Measurements from ENCODE around the gene RB1. TPM values are rescaled to one million over a fixed set of nuclear protein-coding genes. Genes with fewer than 3 reads are reported as not detected.

RB1 gene
- total RNA-seq, 3 donors from 2014 or later (not counting 1 experiment from before 2014, with no cell fraction given): 25.5 to 28.3 (median 26.9) TPM

- H3K27ac ChIP-seq (ENCODE audit: low read length): no peak overlapping the region
- WGBS (ENCODE audit: insufficient coverage): no CpG with 5 or more reads among the region's 1 CpG
Measured at GRCh38 chr13:48494874-48495273, 191.3 kb downstream of the RB1 start.

GRCh38 chr13:48496271-48497161, 193.0 kb downstream of the RB1 start:
- no peaks in the 10 kb centered on the region for H3K27me3 ChIP-seq (ENCODE audit: control insufficient read depth, insufficient read depth, low read length)
- peaks cover 64% of the 10 kb centered on the region for H3K4me1 ChIP-seq (ENCODE audit: control insufficient read depth, insufficient read depth, low read length)
- Mint-ChIP-seq H3K27ac (peak overlapping the region; percentile 69 to 90), H3K36me3 (no peaks in the 10 kb centered on the region), H3K9me3 (no peaks in the 10 kb centered on the region), H3K27me3 (ENCODE audit: low read depth in 2 of 2) (no peaks in the 10 kb centered on the region), H3K4me3 (peak overlapping the region; percentile 80), H3K4me1 (peaks cover 47 to 52% of the 10 kb centered on the region in 2 donors)
- DNase-seq (peak; percentile 41 to 63), ATAC-seq (peak in 1 of 3 donors; percentile 37)
- no peaks in the 10 kb centered on the region for H3K9me3 ChIP-seq (ENCODE audit: control insufficient read depth, insufficient read depth, low read length)
- intact Hi-C loops (cut with micrococcal nuclease): loop anchor here (10.0 kb wide), 1 partner anchor 262 kb away; the partner anchor contains the start of gene ITM2B
- H3K36me3 ChIP-seq (ENCODE audit: control insufficient read depth, insufficient read depth, low read length): no peaks in the 10 kb centered on the region
- H3K27ac ChIP-seq (ENCODE audit: low read length): peak overlapping the region; percentile 32
- 46% methylated on average over 4 of the region's 7 CpGs for WGBS (ENCODE audit: insufficient coverage)
- no peak for TF ChIP-seq CTCF (IDR thresholded peaks at IDR 0.05)
- no peak overlapping the region for H3K4me3 ChIP-seq (ENCODE audit: low read length)

More at GRCh38 chr13:48494874-48495273, 191.3 kb downstream of the RB1 start:
- no peaks in the 10 kb centered on the region for H3K9me3 Mint-ChIP-seq
- H3K27ac Mint-ChIP-seq: no peak overlapping the region
- Histone ChIP-seq H3K9me3 (ENCODE audit: control insufficient read depth, insufficient read depth, low read length) (no peaks in the 10 kb centered on the region), H3K4me1 (ENCODE audit: control insufficient read depth, insufficient read depth, low read length) (peaks cover 61% of the 10 kb centered on the region), H3K27me3 (ENCODE audit: control insufficient read depth, insufficient read depth, low read length) (no peaks in the 10 kb centered on the region), H3K36me3 (ENCODE audit: control insufficient read depth, insufficient read depth, low read length) (no peaks in the 10 kb centered on the region), H3K4me3 (ENCODE audit: low read length) (no peak overlapping the region)
- H3K36me3 Mint-ChIP-seq: no peaks in the 10 kb centered on the region
- TF ChIP-seq CTCF (IDR thresholded peaks at IDR 0.05): no peak
- H3K4me1 Mint-ChIP-seq: peaks cover 44 to 45% of the 10 kb centered on the region in 2 donors
- intact Hi-C loops (cut with micrococcal nuclease): loop anchor here (10.0 kb wide), 1 partner anchor 260 kb away; the partner anchor contains the start of gene ITM2B
- H3K27me3 Mint-ChIP-seq (ENCODE audit: low read depth in 2 of 2): no peaks in the 10 kb centered on the region
- H3K4me3 Mint-ChIP-seq: peak overlapping the region; percentile 35
- DNase-seq: no peak
- peak in 1 of 3 donors; percentile 2 for ATAC-seq

- no peak for DNase-seq
- peaks cover 55% of the 10 kb centered on the region for H3K4me1 ChIP-seq (ENCODE audit: control insufficient read depth, insufficient read depth, low read length)
- Mint-ChIP-seq H3K9me3 (no peaks in the 10 kb centered on the region), H3K36me3 (no peaks in the 10 kb centered on the region), H3K27me3 (ENCODE audit: low read depth in 2 of 2) (no peaks in the 10 kb centered on the region), H3K4me1 (peaks cover 55 to 60% of the 10 kb centered on the region in 2 donors), H3K27ac (no peak overlapping the region), H3K4me3 (peak overlapping the region; percentile 80)
- no peaks in the 10 kb centered on the region for H3K9me3 ChIP-seq (ENCODE audit: control insufficient read depth, insufficient read depth, low read length)
- no peak overlapping the region for H3K27ac ChIP-seq (ENCODE audit: low read length)
- TF ChIP-seq CTCF (IDR thresholded peaks at IDR 0.05): no peak
- ATAC-seq: no peak
- 97% methylated on average over 2 of the region's 2 CpGs for WGBS (ENCODE audit: insufficient coverage)
- H3K4me3 ChIP-seq (ENCODE audit: low read length): no peak overlapping the region
- intact Hi-C loops (cut with micrococcal nuclease): loop anchor here (10.0 kb wide), 1 partner anchor 263 kb away; the partner anchor contains the start of gene ITM2B
- no peaks in the 10 kb centered on the region for H3K27me3 ChIP-seq (ENCODE audit: control insufficient read depth, insufficient read depth, low read length)
- H3K36me3 ChIP-seq (ENCODE audit: control insufficient read depth, insufficient read depth, low read length): no peaks in the 10 kb centered on the region
Measured at GRCh38 chr13:48497669-48498068, 194.1 kb downstream of the RB1 start.

Measured in natural killer cell (primary cell).